ENCODE results near the gene PLEKHO2. TPM values are rescaled to one million over a fixed set of nuclear protein-coding genes. Genes with fewer than 3 reads are reported as not detected.

The PLEKHO2 gene
- total and polyA plus RNA-seq, 2 of the 13 experiments (the other 11 are each of a cell fraction or from before 2014, with no cell fraction given) = 3.8 to 4.8 TPM

DNA sequence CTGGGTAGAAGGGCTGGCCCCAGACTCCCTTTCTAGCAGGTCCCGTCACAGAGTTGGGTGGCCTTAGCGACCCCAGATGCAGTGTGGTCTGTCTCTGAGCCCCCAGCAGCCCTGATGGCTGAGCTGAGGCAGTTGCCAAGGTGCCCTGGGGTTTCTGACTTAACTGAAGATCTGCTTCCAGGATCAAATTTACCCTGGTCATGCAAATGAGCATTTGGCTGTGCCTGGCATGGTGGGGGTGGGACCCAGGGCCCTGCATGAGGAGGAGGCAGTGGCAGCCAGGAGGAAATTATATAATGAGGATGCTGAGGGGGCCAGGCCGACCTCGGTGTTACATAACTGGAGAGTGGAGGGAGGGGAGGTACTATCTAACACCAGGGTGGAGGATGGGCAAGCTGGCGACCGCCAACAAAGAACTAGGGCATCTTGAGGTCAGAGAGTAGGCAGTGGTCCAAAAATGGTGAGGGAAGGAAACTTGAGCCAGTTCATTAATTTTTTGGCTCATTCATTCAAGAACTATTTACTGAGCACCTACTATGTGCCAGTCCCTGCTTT, 16.4 kb downstream of the PLEKHO2 start (continued):
- TF ChIP-seq THYN1 (CRISPR knock-in tag; IDR thresholded peaks at IDR 0.05; ENCODE audit: borderline replicate concordance, low read depth) = no peak
- no peak for TF ChIP-seq BRD4 (CRISPR knock-in tag; IDR thresholded peaks at IDR 0.05)
- TF ChIP-seq, protein P1, sequence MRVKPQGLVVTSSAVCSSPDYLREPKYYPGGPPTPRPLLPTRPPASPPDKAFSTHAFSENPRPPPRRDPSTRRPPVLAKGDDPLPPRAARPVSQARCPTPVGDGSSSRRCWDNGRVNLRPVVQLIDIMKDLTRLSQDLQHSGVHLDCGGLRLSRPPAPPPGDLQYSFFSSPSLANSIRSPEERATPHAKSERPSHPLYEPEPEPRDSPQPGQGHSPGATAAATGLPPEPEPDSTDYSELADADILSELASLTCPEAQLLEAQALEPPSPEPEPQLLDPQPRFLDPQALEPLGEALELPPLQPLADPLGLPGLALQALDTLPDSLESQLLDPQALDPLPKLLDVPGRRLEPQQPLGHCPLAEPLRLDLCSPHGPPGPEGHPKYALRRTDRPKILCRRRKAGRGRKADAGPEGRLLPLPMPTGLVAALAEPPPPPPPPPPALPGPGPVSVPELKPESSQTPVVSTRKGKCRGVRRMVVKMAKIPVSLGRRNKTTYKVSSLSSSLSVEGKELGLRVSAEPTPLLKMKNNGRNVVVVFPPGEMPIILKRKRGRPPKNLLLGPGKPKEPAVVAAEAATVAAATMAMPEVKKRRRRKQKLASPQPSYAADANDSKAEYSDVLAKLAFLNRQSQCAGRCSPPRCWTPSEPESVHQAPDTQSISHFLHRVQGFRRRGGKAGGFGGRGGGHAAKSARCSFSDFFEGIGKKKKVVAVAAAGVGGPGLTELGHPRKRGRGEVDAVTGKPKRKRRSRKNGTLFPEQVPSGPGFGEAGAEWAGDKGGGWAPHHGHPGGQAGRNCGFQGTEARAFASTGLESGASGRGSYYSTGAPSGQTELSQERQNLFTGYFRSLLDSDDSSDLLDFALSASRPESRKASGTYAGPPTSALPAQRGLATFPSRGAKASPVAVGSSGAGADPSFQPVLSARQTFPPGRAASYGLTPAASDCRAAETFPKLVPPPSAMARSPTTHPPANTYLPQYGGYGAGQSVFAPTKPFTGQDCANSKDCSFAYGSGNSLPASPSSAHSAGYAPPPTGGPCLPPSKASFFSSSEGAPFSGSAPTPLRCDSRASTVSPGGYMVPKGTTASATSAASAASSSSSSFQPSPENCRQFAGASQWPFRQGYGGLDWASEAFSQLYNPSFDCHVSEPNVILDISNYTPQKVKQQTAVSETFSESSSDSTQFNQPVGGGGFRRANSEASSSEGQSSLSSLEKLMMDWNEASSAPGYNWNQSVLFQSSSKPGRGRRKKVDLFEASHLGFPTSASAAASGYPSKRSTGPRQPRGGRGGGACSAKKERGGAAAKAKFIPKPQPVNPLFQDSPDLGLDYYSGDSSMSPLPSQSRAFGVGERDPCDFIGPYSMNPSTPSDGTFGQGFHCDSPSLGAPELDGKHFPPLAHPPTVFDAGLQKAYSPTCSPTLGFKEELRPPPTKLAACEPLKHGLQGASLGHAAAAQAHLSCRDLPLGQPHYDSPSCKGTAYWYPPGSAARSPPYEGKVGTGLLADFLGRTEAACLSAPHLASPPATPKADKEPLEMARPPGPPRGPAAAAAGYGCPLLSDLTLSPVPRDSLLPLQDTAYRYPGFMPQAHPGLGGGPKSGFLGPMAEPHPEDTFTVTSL (CRISPR knock-in tag; IDR thresholded peaks at IDR 0.05; ENCODE audit: borderline replicate concordance) = no peak
- TF ChIP-seq PHF21A (CRISPR knock-in tag; IDR thresholded peaks at IDR 0.05) = no peak
- no peak for TF ChIP-seq ELF3 (CRISPR knock-in tag; IDR thresholded peaks at IDR 0.05)
- no peak for TF ChIP-seq TARDBP (CRISPR knock-in tag; IDR thresholded peaks at IDR 0.05)
- no peak for TF ChIP-seq ZNF547 (CRISPR knock-in tag; IDR thresholded peaks at IDR 0.05)
- no peak for TF ChIP-seq EEA1 (CRISPR knock-in tag; IDR thresholded peaks at IDR 0.05; ENCODE audit: borderline replicate concordance)
- TF ChIP-seq, protein P2, sequence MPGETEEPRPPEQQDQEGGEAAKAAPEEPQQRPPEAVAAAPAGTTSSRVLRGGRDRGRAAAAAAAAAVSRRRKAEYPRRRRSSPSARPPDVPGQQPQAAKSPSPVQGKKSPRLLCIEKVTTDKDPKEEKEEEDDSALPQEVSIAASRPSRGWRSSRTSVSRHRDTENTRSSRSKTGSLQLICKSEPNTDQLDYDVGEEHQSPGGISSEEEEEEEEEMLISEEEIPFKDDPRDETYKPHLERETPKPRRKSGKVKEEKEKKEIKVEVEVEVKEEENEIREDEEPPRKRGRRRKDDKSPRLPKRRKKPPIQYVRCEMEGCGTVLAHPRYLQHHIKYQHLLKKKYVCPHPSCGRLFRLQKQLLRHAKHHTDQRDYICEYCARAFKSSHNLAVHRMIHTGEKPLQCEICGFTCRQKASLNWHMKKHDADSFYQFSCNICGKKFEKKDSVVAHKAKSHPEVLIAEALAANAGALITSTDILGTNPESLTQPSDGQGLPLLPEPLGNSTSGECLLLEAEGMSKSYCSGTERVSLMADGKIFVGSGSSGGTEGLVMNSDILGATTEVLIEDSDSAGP (CRISPR knock-in tag; IDR thresholded peaks at IDR 0.05; ENCODE audit: borderline replicate concordance) = no peak
- TF ChIP-seq CEBPG (CRISPR knock-in tag; IDR thresholded peaks at IDR 0.05) = no peak
